GM21526 (cell line): ENCODE data around the gene BLOC1S6.

ENCODE experiments used
- ATAC-seq: cut with Tn5 transposase; IDR thresholded peaks from one replicate; pipeline ENCODE4 v1.9.1; 2021; ENCODE audit warnings: moderate library complexity; ENCODE audit not compliant: unreplicated experiment, low FRiP score

Gene BLOC1S6

DNA sequence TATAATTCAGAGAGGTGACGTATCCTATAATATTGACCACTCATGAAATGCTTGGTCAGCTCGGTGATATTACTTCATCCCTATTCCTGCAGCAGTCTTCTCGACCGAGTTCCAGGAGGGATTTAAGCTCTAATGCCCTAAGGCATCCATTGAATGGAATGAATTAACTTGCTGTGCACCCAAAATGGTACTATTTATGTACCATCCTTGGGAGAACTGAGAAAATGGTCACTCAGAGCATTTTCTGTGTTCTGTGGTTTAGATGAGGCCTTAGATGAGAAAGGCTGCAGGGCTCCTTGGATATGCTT lies 638 bp downstream of the BLOC1S6 start:
- no peak for ATAC-seq

DNA sequence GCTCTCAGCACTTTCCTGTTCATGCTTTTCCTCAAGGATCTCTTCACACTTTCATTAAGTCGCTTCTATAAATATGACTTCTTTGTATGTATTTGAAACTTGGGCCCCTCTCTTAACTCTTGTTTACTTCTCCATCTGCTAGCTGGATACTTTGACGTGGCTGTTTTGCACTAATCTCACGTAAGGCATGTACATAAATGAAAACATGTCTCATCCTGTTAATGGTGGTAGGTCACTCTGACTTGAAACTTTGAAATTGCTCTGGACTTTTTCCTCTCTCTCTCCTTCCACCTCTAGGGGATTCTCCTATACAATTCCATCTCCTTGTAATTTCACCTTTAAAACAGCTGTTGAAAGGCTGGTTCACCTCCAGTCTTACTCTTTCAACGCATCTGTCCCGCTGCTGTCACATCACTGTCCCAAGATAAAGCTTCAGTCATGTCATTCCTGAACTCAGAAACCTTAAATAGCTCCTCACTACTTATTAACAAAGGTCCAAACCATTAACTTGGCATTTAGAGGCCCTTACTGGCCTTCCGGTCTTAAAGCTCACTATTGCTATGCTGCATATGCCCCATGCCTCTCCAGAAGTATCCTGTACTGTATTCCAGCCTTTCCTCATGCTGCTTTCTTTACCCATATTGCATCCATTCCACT lies 1.2 kb downstream of the BLOC1S6 start:
- ATAC-seq = no peak

DNA sequence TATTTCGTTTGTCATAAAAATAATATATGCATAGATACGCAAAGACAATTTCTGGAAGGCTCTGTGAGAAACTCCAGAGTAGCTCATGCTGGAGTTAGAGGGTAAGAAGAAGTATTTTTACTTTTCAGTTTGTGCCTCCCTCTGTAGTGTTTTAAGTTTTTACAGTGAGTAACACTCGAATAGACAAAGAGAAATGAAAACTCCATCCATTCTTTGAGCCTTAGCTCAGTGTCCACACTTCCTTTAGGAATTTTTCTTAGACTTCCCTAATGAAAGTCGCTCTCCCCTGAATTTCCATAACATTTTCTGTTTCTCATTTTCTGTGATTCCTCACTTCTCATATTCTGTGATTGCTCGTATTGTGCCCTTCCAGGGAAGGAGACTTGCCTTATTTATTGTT lies 2.1 kb downstream of the BLOC1S6 start:
- no peak for ATAC-seq

DNA sequence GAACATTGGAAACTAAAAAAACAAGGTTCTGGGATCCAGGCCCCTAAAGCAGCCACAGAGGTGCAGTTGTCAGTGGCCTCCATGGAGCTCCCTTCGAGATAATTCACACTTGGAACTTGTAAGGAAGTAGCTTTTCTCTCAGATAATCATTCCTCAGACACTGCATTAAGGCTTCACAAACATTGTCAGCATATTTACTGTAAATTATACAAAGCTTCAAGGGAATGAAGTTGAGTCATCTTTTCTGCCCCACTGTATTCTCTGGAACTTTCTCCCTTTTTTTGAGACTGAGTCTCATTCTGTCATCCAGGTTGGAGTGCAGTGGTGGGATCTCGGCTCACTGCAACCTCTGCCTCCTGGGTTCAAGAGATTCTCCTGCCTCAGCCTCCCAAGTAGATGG lies 7.1 kb downstream of the BLOC1S6 start:
- no peak for ATAC-seq

DNA sequence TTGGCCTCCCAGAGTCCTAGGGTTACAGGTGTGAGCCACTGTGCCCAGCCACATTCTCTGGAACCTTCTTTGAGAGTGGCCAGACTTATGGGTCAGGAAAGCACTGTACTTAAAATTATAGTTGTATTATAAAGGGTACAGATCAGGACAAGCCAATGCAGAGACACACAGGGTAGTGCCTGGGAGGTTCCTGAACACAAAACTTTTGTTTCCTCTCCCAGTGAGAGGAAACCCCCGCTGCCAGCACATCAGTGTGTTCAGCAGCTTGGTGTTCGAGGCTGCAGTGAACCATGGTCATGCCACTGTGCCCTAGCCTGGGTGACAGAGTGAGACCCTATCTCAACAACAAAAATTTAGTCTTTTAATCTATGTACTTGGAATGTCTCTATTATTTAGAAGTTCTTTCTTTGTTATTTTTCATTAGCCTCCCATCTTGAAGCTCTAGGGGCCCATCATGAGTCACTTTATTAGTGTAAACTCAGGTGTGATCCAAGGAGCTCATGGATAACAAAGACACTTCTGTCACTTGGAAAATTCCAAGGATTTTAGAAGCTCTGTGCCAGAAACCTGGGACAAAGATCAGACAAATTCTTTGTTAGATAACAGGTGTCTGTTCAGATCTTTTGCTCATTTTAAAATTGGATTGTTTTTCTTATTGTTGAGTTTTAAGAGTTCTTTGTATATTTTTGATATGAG lies 7.8 kb downstream of the BLOC1S6 start:
- no peak for ATAC-seq

DNA sequence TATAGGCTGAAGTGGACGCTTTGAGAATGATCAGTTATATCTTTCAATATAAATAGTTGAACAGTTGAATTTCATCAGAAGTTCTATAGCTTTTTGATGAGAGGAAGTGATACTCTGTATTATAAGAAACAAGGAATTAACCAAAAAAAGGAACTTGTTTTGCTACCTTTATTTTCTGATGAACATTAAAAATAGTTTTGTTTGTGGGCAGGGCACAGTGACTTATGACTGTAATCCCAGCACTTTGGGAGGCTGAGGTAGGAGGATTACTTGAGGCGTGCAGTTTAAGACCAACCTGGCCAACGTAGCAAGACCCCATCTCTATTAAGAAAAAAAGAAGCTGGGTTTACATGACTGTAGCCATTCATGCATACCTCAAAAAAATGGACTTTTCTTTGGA lies 16.7 kb downstream of the BLOC1S6 start:
- ATAC-seq = no peak

DNA sequence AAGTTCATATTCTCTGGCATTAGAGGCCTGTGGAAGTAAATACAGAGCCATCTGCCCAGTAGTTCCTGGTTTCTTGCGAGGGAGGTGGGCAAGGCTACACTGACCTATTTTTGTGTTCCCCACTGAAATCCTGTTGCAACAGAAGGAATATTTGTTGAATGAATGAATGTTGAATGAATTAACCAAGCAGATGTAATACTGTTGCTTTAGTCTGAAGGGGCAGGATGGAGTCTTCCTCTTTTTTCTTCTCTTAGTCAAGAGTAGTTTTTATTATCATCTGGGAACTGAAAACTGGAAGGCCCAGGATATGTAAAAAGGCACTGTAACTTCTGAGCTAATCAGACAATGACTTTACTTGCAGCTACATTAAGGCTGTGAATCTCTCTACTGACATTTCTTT lies 17.1 kb downstream of the BLOC1S6 start:
- no peak for ATAC-seq

DNA sequence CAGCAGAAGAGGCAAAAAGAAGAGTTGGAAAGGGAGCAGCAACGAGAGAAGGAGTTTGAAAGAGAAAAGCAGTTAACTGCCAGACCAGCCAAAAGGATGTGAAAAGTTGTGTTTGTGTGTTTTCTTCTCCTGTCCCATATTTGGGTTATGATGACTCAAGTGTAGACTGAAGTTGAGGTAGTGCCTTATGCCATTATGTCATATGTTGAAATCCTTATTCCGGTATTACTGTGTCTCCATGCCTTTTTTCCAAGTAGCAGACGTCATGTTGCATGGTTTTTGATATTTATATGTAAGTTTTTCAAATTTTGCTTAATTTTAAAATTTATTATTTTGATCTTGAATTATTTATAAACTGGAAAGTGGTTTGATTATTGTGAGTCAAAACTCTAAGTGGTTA lies 19.2 kb downstream of the BLOC1S6 start:
- ATAC-seq = no peak

DNA sequence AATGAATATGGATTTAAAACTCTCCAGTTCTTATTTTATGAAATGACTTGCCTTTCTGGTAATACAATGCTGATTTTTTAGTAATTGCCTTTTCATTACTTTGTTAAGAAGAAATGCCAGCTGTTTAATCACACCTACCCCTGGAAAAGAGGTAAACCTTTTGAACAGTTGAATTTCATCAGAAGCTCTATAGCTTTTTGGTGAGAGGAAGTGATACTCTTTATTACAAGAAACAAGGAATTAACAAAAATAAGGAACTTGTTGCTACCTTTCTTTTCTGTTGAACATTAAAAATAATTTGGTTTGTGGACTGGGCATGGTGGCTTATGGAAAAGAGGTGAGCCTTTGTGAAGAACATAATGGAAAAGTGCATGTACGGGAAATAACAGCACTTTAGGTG lies 19.7 kb downstream of the BLOC1S6 start:
- ATAC-seq = no peak

DNA sequence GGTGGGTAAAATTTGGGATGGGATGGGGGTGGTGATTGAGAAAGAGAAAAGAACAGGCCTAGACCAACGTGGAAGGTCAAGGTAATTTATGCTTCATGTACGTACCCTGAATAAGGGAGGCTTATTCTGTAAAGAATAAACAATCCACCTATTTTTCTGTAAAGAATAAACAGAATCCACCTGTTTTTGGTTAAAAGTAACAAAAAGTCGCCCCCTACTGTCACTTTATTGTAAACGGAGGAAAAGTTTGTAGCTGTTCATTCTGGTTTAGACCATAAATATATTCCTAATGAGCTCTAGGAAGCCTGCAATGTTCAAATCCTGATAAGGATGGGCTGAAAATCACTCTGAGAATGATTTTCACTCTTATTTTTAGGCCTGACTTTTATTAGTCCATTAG lies 24.1 kb downstream of the BLOC1S6 start:
- no peak for ATAC-seq

DNA sequence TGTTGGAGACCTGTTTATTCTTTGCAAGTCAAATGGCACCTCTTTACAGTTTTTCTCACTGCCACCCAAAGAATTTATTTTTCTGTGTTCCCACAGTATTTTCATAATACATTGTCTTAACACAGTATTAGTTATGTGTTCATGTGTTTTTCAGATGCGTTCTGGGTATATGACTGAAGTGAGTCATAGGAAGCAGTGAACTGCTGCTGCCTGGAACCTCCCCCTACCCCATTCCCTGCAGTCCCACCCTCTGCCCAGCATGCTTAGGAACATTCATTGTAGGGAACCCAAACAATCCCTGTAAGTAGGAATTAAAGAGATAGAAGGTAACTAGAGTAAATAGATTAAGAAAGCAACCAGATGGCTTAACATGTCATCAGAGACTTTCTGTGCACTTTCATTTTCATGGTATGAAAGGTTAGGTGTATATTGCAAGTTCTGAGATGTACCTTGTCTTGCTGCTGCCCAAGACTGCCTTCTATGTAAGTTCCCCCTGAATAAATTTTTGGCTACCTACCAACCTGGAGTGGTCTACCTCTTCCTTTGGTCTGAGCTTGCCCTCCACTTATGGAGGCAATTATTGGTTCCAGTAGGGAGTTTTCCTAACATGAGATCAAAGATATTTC lies 25.7 kb downstream of the BLOC1S6 start:
- no peak for ATAC-seq

DNA sequence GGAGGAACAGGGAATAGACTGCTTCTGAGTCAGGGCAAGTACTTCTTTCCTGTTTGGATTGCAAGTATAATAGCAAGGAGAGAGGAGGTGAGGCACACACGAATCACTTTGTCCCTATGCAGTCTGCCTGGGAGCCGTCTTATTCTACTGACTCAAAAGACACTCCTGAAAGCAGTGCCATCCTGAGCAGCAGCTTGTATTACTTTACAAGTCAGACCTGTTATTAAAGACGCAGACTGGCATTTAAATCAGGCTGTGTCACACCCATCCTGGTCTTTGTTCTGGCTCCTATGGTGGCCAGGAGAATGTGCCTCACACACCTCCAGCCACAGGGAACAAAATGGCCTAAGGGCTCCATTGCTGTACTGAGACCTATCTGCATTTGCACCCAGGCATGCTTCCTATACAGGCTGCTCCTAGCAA lies 29.7 kb downstream of the BLOC1S6 start:
- no peak for ATAC-seq

DNA sequence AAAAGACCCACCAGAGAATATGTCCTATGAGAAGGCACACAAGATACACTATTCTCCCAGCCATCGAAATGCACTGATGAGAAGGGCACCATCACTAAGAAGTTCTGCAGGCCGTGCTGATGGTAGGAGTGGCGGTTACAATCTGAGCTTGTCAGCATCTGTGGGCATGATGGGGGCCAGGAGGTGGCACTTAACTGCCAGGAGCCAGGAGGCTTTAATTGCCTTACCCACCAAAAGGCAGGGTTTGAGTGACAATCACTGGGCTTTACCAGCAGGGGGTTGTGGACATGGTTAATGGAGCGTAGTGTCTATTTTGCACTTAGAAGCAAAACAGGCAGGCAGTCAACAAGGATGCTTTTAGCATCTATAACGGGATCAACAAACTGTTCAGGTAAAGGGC lies 31.6 kb downstream of the BLOC1S6 start:
- no peak for ATAC-seq

DNA sequence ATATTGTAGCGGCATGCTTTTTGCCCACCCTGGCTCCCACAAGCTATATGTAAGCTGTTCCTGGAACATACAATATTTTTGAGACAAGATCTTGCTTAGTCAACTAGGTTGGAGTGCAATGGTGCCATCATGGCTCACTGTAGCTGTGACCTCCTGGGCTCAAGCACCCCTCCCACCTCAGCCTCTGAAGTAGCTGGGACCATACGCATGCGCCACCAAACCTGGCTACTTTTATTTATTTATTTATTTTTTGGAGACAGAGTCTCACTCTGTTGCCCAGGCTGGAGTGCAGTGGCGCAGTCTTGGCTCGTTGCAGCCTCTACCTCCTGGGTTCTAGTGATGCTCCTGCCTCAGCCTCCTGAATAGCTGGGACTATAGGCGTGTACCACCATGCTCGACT lies 41.0 kb downstream of the BLOC1S6 start:
- no peak for ATAC-seq

DNA sequence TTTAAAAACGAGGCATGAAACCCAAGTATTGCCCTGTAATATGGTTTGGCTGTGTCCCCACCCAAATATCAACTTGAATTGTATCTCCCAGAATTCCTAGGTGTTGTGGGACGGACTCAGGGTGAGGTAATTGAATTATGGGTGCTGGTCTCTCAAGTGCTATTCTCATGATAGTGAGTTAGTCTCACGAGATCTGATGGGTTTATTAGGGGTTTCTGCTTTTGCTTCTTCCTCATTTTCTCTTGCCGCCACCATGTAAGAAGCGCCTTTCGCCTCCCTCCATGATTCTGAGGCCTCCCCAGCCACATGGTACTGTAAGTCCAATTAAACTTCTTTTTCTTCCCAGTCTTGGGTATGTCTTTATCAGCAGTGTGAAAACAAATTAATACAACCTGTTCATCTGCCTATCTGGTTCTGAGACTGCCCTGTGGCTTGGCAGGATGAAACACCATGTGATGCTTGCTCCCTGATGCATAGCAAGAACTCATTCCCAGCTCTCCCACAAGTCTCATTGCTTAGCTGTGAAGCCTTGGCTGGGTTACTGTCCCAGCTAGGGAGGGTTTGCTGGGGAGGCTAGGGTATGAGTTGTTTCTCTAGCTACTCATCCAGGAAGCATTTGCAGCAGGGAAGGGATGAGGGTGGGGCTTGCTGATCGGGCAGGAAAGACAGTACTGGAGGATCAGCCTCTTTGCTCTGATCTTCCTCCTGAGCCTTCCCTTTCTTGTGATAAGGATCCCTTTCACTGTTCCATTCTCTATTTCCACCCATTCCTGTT lies 43.9 kb downstream of the BLOC1S6 start:
- no peak for ATAC-seq

DNA sequence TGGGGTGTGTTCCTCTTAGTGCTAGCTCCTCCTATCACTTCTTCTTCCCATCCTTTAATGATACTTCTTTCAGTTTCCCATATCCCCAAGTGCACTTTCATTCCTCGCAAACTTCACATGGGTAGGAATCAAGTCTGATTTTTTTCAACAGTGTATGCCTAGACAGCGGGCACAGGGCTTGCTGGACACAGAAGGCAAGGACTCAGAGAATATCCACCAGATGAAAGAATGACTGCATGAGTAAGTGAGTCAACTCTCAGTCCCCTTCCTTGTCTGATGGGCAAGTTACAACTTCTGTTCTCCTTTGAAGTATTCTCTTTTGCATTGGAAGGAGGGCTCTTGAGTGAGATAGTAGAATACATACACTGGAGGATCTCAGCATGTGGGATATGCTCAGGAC lies 44.6 kb downstream of the BLOC1S6 start:
- ATAC-seq = no peak

DNA sequence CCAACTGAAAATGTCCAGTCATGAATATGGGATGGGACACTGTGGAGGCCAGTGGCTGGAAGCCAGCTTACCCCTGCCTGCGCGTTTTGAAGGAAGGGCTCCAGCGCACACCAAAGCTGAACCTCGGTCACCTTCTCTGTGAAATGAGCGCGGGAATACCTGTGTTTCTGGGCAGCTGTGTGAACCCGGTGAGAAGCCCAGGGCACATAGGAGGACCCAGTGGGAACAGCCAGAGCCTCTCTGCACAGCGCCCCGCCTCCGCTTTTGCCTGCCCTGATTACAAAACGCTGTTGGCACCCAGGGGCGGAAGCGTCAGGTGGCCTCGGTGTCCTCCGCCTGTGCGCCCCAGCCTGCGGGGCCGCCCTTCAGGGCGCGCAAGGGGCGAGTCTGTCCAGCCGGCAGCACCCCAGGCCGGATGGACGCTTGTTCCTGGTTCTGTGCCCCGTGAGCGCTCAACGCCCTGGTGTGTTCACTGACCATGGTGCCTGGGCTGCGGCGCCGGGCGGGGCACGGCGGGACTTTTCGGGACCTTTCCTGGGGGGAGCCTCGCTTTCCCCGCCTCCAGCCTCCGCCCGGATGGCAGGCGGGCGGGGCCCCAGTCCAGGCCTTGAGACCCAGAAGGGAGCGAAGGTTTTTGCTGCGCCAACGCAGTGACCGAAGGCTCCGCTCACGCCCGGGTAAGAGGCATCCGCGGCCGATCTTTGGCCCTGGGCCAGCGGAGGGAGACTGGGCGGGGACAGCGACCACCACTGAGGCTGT lies 47.4 kb downstream of the BLOC1S6 start, which contains the start of gene SQOR:
Gene SQOR, plus strand, starts transcription at position 598 of the 759 bp plus-strand sequence. CDS start 23,895 bp downstream, outside the sequence.
- ATAC-seq = peak; percentile 68

DNA sequence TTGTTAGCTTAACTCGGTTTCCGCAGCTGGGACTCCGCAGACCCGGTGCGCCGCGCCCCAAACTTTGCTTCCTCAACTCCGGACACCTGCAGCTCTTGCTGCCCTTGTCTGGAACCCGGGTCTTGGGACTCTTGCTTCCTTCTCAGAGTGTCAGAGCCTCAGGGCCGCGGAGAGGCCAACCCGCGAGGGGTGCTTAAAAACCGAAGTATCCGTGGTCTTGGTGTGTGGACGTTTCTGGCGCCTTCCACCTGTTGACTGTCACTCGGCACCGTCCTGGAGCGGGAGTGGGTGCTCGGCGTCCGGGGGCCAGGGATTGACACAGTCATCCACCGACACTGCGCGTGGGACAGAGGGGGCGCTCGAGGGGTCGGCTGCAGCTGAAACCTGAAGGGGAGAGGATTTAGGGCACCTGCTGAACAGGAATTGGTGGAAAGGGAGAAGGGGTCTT lies 48.0 kb downstream of the BLOC1S6 start:
- ATAC-seq = peak; percentile 54

DNA sequence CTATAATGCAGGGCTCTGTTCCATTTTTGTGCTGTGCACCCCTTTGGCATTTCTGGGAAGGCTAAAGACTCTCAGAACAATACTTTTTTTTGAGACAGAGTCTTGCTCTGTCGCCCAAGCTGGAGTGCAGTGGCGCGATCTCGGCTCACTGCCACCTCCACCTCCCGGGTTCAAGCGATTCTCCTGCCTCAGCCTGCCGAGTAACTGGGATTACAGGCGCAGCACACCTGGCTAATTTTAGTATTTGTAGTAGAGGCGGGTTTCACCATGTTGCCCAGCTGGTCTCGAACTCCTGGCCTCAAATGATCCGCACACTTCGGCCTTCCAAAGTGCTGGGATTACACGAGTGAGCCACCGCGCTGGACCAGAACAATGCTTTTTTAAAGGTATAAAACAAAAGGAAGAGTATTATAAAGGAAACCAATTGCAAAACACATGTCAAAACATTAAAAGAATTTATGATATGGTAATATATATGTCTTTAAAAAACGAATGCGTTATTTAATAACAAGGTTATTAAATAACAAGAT lies 48.6 kb downstream of the BLOC1S6 start:
- ATAC-seq = no peak

DNA sequence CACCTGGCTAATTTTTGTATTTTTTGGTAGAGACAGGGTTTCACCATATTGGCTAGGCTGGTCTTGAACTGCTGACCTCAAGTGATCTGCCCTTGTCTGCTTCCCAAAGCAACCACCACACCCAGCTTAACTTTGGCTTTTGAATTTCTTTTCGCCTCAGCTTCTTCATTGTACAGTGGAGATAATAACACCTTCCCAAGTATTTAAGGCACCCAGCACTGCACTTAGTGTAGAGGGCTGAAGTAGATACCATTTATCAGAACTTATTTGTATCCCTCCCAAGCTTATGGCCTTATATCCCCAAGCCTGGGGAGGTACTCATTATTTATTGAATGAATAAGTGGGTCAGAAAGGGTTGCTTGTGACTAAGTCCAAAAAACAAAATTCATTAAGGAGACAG lies 50.0 kb downstream of the BLOC1S6 start:
- no peak for ATAC-seq
